GM19035 (cell line): ENCODE data around the gene KLF11.
"Not testable (repeated sequence)": the region's sequence is repeated elsewhere in the genome, so short reads cannot be mapped to it uniquely, and the experiment has no call there.

Source experiments
- ATAC-seq: cut with Tn5 transposase; IDR thresholded peaks from one replicate; pipeline ENCODE4 v1.9.1; 2021; ENCODE audit not compliant: unreplicated experiment

KLF11 gene

DNA sequence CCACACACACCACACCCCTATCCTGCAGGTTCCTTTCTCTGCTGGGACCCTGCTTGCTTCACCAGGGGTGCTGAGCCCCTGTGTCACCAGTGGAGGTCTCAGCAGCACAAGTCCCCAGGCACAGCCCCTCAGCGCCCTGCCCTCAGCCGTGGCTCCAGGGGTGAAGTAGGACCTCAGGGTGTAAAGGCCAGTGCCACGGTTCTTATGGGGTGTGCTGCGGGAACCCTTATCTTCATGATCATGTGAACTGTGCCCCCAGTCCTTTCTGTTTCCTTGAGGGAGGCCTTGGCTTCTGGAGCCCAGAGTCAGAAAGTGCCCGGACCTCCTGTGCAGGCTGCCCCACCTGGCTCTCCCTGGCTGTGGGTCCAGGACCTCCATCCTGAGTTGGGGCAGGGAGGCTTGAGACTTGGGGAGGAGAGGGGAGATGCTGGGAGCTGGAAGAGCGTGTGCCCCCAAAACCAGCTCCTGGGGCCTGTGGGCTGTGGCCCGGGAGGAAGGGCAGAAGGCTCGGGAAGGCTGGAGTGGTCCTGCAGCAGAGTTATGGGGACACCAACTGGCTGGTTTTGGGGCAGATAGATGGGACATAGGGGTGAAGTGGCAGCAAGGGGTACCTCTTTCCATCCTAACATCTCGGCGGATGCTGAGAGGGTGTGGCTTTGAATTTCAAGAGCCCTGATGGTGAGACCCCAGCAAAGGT lies 20.2 kb upstream of the KLF11 start:
- ATAC-seq = no peak

DNA sequence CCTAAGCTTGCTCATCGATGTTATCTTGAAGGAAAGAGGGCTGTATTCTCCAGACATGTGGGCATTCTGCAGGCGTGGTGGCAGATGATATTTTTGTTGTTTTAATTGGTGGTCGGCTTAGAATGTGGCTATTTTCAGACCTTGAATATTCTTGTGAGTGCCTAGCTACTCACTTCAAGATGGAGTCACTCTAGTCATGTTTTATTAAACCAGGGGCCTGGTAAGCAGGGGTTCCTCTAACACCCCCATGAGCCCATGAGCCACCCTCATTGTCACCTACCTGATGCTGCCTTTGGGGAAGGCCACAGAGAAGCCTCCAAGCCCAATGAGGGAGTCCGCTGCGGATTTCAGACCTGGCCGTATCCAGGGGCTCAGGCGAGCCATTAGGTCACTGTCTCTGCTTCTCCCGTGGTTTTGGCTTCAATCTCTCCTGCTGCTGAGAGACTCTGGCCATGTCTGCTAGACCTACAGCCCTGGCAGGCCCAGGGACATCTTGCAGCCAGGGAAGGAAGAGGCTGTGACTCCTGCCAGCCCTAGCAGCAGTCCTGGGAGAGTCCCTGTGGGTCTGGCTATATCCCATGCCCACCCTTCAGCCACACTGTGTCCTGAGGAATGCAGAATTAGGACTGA lies 16.3 kb upstream of the KLF11 start:
- ATAC-seq = no peak

DNA sequence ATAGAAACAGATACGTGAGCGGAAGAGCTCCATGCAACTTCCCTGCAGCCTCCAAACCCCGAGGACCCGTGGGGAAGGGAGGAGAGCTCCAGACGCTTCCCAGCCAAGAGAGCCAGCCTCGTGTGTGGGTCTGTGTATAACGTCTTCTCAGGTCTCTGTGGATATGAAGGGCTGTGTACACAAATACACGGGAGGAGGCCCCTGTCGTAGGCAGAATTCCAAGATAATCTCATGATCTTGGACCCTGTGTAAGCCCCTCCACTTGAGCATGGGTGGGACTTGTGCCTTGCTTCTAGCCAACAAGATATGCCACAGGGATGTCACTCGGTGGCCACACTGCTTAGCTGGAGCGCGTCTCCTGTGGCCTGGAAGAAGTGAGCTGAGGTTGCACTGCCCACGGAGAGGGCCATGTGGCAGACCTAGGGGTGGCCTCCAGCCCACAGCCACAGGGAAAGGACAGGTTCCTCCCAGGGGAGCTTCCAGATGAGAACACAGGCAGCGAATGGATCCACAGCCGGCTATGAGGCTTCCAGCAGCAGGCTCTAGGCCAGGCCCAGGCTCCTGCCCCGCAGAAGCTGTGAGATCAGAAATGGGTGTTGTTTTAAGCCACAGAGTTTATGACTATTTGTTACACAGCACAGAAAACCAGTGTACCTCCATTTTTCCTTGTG lies 15.6 kb upstream of the KLF11 start:
- no peak for ATAC-seq

DNA sequence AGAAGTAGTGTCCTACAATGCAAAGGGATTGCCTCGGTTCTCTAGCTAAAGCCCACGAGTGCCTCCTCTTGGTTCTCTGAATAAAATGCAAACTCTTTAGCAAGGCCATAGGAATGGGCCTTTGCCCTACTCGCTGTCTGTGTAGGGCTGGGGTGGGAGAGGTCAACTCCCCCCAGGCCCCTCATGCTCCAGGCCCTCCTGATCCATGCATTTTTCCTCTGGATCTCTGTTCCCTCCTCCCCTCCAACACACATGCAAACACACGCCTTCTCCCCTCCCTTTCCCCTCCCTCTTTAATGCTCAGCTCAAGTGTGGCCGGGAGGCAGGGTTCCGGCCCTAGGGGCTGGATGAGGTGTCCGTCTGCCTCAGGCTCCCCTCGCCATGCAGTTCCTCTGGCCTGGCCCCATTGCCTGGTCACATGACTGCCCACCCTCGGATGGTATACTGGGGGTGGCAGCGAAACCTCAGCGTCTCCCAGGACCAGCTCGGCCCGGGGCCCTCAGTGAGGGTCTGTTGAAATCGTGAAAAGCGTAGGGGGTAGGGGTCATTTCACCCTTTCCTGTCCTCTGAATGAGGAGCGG lies 14.9 kb upstream of the KLF11 start:
- no peak for ATAC-seq

DNA sequence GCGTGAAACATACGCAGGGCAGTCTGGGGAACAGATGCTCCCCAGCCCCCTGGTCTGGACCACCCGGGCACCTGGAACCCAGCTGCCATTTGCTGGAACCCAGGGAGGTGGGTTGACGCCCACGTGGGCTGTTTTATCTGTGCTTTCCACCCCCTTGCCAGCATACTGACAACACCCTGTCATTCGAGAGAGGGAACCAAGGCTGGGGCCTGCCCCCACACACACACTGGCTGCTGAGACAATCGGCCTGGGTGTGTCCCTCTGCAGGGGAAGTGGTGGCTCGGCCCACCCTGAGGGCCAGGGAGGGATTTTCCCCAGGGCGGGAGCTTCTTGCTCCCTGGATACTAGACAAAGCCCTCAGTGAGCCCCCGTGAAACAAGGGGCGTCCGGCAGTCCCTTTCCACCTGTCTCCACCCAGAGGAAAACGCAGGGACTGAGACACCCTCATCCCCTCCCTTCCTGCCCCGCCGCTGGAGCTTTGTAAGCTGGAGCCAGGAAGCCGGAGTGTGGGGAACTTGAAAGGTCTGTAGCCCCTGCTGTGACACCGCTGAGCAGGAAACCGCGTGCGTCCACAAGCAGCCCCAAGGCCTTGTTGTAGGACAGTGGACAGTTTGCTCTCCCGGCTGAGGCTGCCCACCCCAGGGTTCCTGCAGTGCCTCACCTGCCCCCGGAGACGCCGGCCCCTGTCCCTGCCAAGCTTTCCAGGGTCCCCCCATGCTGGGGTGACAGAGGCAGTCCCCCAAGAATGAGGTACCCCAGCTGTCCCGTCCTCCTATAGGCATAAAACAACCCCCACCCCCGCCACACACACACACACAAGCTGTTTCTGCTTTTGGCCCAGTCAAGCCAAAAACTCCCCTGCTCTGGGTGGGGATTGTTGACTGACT lies 14.1 kb upstream of the KLF11 start:
- ATAC-seq = peak; percentile 87

DNA sequence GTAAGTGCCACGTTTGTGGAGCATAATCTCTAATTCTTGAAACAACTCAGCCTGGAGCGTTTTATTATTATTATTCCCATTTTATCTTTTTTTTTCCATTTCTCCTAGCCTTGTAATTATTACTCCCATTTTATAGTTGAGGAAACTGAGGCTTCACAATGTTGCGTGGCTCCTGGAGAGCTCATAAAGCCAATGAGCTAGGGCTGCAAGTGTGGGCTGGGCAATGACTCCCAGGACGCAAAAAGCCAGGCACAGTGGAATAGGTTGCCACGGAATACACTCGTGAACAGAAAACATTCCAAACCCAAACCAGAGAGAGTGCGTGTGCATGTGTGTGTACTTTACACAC lies 13.5 kb upstream of the KLF11 start:
- ATAC-seq = no peak

DNA sequence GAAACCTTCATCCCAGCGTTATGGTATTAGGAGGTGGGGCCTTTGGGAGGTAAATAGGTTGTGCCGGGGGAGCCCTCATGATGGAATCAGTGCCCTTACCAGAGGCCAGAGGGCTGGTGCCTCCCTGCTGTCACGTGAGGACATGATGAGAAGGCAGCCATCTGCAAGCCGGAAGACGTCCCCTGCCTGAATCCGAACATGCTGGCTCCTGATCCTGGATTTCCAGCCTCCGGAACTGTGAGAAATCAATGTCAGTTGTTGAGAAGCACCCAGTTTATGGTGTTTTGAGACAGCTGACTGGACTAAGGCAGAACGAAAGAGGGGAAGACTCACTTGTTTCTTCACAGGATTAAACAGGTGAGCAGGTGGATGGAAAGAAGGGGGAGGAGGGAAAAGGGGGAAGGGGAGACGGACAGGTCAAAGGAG lies 13.0 kb upstream of the KLF11 start:
- no peak for ATAC-seq

DNA sequence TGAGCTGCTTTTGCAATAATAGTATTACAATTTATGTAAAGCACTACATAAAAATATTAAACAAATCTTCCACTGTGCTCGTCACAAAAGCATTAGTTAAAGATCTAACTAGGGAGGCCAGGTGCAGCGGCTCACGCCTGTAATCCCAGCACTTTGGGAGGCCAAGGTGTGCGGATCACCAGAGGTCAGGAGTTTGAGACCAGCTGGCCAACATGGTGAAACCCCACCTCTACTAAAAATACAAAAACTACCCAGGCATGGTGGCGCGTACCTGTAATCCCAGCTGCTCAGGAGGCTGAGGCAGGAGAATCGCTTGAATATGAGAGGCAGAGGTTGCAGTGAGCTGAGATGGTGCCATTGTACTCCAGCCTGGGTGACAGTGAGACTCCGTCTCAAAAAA lies 12.6 kb upstream of the KLF11 start:
- not testable (repeated sequence) for ATAC-seq

DNA sequence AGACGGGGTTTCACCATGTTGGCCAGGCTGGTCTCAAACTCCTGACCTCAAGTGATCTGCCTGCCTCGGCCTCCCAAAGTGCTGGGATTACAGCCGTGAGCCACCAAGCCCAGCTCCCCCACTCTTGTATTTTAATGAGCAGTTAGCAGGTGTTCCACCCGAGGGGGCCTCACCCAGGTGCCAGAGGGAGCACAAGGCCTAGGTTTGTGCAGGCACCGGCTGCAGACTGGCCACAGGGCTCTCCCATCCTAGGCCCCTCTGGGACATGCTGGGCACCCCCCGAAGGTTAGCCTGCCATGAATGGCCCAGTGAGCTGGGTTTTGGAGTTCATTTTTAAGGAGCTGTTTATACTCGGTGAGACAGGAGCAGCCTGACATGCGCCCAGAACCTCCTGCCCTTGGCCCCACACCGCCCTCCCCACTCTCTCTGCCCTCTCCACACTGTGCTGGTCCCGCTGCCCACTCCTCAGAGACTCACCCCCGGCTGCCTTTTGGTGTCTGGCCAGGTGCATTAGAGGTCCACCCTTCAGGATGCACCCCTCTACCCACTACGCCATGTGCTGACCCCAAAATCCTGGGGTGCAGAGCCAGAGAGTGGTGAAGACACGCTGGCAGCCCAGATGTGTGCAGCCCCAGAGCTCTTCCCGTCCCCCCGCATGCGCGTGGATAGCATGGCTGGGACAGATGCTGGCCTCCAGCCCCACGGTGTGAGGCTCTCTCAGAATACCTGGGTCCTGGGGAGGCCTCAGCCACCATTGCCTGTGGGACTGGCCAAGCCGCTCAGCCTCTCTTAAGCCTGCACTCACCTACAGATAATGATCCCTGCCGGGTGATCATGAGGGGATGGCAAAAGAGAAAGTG lies 11.2 kb upstream of the KLF11 start:
- no peak for ATAC-seq

DNA sequence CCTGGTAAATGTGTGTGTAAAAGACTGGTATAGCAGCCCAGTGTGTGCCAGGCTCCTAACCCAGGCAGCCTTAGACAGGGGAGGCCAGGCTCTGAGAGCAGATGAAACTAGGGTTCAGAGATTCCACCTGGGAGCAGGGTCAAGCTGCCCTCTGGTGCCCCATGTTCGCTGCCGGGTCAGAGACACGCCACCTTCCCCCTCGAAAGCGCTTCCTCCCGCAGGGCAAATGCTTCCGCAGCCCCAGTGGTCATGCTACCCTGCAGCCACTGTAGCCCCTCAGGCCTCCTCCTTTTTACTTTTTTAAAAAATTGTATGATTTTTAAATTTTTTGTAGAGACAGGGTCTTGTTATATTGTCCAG lies 10.6 kb upstream of the KLF11 start:
- ATAC-seq = no peak

DNA sequence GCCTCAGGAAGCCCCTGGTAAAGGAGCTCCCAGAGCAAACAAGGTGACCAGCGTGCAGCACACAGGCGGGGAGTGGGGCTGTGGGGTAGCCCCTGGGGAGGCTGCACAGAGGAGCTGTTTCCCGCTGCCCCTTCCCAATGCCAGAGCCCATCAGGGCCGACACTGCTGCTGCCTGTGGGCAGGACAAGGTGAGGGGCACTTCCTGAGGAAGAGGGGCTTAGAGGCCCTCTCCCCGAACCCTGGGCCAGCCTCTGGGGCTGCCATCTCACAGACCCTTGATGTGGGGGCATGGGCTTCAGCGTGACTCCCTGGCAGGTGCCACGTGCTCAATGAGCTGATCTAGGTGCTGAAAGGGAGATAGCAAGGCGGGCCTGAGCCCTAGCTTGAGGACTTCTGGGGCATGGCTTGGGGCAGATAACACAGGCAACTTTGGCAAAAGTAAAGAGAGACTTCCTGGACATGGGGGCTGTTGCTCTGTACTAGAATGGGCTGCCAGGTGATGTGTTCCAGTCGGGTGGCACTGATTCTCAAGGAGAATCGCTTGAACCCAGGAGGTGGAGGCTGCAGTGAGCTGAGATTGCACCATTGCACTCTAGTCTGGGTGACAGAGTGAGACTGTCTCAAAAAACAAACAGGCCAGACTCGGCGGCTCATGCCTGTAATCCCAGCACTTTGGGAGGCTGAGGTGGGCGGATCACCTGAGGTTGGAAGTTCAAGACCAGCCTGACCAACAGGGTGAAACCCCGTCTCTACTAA lies 9.9 kb upstream of the KLF11 start:
- no peak for ATAC-seq

DNA sequence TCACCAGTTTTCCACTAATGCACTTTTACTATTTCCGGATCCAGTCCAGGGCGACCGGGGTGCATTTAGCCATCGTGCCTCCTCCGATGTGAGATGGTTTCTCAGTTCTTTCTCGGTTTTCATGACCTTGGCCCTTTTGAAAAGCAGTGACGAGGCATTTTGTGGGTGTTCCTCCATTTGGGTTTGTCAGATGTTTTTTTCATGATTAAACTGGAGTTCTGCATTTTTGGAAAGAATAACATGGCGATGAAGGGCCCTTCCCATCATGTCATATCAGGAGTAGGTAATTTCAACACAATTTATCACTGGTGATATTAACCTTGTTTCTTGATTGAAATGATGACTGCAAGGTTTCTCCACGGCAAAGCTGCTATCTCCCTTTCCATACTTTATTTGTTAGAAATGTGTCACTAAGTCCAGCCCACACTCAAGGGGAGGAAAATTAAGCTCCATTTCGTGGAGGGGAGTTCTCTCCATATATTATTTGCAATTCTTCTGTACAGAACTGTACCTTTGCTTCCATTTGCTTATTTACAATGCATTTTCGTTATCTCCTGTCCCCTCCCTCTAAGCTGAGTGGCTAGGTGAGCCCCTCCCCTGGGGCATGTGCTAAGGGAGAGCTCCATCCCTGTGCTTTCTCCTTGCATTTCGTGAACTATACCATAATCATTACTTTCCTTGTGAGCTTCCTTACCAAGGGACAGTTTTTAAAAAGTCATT lies 8.9 kb upstream of the KLF11 start:
- no peak for ATAC-seq

DNA sequence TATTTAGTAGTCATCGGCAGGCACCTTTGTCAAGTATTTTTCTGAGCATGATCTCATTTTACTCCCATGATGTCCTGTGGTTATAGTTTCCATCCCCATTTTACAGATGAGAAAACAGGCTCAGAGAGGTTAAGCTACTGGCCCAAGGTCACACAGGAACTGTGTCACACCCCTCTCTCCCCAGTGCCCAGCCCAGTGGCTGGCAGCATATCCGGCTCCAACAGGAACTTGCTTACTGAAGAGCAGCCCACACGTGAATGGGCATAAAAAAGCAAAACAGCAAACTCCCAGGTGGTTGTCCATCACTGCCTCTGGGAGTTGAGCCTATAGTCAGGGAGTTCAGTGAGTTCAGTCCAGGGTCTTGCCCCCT lies 8.3 kb upstream of the KLF11 start:
- no peak for ATAC-seq

DNA sequence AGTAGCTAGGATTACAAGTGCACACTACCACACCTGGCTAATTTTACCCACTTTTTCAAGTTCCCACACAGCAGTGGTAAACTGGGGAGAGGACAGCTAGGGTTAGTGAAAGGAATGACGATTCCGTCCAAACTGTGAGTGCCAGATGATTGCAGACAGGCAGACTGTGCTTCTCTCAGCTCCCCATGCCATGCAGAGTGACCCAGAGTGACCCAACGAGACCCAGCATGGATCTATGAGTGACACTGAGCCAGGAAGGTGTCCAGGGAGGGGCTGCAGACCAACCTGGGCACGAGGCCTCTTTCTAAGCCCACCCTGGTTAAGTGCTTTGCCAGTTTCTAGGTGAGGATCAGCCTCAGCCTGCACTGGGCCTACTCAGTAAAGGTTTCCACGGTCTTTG lies 7.7 kb upstream of the KLF11 start:
- ATAC-seq = no peak

DNA sequence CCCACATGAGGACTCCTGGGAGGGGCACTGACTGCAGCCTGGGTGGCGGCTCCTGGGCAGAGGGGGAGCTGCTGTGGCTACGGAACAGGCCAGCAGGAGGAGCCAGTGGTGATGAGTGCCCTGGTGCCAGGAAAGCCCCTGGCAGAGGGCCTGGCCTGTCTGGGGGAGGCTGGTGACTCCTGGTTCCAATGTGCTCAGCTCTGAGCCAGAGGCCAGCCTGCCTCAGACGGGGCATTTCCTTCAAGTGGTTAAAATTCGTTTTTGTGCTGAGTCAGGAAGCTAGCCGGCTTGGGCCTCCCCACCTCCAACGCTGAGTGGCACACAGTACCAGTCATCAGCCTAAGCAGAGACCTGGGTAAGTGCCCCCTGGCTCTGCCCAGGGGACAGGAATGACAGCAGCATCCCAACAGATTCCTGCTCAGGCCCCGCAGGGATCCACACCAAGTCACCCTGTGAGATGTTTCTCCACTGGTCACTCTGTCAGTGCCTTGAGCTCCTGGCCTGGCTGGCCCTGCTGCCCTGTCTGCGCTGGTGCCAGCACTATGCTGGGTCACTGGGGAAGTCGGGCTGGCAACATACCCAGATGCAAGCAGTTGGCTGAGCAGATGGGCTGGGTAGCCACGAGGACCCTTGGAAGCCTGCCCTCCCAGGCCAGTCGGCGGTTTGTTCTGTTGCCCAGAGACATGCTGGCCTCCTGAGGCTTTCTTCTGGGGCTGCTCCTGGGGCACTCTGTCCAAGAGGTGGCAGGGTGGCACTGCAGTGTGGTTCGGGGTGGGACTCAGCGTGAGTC lies 7.1 kb upstream of the KLF11 start:
- no peak for ATAC-seq

DNA sequence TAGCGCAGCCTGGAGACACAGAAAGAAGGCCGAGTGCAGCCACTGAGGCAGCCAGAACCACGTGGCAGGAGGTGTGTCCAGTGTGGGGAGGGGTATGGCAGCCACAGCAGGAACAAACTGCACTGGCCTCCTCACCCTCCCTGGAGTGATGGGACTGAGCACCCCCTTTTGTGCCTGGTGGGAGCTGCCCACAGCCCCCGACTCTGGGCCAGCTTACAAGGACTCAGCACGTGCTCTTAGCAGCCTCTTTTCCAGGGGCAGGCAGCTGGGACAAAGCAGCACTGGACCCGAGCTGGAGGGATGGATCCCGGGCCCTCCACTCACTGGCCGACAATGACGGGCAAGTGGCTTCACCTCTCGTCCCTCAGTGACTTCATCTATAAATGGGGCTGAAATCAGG lies 5.2 kb upstream of the KLF11 start:
- no peak for ATAC-seq

DNA sequence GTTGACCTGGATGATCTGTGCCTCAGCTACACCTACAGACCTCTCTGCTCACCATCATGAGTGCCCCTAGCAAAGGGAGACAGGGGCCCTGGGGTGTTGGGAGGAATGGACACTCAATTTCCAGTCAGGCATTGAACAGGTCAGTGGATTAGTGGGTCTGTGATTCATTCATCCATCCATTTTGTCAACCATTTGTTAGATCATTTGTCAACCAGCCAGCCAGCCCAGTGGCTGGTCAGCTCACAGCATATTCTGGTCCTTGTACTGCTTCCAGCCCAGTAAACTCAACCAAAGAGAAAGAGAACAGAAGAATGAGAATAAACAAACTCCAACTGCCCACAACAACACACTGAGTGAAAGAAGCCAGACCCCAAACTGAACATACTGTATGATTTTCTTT lies 4.6 kb upstream of the KLF11 start:
- no peak for ATAC-seq

DNA sequence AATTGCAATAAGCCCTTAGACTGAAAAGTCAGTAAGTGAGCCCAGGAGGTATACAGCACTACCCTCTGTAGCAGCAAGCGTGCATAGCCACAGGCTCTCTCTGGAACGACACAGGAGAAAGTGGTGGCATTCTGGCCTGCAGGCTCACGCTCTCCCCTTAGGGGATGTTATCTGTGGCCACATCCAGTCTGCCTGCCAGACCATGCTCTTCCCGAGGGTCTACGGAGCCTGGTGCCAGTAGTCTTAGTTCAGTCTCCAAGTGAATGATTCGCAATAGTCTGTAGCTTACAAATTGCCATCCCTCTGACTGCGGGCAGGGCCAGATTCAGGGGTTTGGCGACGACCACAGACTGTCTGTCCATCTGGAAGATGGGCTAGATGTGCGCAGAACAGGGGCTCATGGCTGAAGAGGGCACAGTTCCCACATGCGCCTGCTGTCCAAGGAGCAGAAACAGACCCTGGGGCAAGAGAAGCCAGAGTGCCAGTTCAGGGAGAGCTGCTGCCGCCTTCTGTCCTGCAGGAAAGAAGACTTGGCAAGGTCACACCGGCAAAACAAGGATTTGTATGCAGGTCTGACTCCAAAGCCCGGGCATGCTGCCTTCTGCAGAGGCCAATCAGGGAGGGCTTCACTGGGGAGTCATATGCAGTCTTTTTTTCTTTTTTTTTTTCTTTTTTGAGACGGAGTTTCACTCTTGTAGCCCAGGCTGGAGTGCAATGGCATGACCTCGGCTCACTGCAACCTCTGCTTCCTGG lies 3.5 kb upstream of the KLF11 start:
- no peak for ATAC-seq
